GM19035 (cell line): ENCODE measurements around the gene NUDT6.

Source experiments
- ATAC-seq: cut with Tn5 transposase; IDR thresholded peaks from one replicate; pipeline ENCODE4 v1.9.1; 2021; ENCODE audit not compliant: unreplicated experiment

The NUDT6 gene

DNA sequence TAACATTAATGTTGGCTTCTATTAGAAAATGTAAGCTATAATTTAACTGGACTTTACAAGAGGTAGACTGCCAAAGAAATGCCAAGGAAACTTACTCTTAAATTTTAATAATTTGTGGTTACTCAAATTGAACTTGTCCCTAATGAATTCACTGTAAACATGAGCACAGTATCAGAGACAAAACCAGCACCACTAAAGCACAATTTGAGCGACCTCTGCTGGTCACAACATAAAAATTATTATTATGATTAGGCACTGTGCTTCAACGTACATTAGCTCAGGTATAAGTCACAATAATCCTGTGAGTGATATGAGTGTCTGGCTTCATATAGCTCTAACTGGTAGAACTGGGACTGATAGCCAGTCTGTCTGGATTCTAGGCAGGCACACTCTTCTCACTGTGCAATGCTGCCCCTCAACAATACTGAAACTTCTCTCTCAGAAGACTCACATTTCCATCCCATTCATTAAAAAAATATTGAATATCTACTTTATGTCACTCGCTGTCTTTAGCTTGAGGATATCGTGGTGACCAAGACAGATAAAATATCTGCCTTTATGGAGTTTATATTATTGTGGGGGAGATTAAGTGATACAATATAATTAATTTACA is 8.0 kb downstream of the NUDT6 start:
- ATAC-seq = peak; percentile 95

DNA sequence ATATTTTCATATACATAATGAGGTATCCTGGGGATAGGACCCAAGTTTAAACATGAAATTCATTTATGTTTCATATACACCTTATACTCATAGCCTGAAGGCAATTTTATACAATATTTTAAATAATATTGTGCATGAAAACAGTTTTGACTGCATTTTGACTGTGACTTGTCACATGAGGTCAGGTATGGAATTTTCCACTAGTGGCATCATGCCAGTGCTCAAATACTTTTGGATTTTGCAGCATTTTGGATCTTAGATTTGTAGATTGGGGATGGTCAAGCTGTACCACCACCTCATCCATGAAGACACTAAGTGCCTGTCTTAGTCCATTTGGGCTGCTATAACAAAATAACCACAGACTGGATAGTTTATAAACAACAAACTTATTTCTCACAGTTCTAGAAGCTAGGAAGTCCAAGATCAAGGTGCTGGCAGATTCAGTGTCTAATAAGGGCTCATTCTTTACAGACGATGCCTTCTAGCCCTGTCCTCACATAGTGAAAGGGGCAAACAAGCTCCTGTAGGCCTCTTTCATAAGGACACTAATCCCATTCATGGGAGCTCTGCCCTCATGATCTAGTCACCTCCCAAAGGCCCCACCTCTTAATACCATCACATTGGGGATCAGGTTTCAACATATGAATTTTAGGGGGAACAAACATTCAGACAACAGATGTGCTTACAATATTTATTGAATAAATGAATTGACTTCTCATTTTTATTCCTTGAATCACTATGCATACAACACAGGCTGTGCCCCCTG is 9.4 kb downstream of the NUDT6 start:
- ATAC-seq = no peak

DNA sequence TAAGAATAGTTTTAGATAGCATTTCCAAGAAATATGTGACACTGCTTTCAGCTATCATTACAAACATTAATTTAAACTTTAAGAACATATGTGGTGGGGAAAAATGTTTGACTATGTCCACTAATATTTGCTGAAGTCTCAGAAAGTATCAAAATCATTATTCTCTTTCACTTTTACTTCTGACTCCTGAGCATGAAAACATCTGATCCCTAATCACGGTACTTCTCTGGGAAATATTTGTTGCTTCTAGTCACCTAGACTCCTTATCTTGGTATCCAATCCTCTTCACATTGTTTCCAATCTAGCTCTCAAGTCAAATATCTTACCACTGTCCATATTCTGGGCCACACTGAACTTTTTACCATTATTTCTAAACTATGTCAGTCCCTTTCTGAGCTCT is 10.8 kb downstream of the NUDT6 start:
- ATAC-seq = no peak

DNA sequence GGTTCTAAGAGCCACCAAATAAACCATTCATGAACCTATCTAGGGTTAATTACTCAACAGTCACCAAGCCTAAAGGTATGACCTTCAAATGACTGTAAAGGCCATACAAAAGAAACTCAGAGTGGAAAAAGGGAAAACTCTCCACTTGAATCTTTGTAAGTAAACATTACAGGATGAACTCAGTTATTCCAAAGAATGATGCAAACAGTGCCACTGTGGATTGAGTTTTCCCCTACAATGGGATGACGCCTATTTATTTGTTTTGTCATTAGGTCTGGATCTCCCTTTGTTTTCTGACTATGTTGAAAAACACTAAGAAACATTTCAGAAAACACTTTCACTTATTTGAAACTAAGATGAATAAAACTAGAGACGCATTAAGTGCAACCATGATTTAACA is 12.7 kb downstream of the NUDT6 start:
- no peak for ATAC-seq

DNA sequence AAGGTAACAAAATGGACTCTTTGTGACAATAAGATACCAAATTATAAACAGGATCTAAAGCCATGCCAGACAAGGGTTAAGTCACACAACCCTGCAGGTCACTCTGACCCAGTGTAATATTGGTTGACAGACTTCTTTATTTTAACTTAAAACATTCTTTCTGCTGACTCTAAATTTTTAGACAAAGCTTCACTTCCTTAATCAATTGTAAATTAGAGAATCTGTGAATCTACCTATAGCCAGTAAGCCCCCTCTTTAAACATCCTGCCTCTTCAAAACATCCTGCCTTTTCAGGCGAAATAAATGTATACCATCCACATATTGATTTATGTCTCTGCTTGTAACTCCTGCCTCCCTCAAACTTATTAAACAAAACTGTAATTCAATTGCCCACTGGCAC is 14.2 kb downstream of the NUDT6 start:
- no peak for ATAC-seq

DNA sequence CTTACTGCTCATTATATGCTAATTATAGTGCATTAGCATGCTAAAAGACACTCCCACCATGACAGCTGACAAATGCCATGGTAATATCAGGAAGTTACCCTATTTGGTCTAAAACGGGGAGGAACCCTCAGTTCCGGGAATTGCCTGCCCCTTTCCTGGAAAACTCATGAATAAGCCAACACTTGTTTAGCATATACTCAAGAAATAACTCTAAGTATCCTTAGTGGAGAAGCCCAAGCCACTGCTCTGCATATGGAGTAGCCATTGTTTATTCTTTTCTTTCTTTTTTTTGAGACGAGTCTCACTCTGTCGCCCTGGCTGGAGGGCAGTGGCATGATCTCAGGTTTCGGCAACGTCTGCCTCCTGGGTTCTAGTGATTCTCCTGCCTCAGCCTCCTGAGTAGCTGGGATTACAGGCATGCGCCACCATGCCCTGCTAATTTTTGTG is 15.5 kb downstream of the NUDT6 start:
- ATAC-seq = no peak

DNA sequence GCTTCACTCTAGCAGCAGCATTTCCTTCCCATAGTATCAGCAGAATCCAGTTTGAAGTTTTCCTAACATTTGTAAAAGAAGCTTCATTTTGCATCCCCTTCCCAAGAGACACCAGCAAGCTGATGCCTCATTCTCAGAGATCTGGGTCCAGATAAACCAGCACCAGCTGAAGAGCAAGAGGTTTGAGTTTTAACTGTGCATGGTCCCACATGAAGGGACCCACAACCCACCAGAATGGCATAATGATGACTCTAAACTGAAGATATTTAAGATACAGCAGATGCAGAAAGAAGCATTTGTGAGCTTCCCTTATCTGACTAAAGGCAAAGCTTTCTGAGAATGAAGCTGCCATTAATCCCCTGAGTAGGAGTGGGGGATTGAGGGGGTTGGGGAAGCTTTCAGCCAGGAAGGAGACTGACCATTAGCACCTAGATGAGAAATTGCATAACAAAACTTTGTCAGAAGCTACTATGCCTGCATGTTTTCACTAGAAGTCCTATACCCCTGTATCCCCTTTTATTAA is 18.6 kb downstream of the NUDT6 start:
- no peak for ATAC-seq

DNA sequence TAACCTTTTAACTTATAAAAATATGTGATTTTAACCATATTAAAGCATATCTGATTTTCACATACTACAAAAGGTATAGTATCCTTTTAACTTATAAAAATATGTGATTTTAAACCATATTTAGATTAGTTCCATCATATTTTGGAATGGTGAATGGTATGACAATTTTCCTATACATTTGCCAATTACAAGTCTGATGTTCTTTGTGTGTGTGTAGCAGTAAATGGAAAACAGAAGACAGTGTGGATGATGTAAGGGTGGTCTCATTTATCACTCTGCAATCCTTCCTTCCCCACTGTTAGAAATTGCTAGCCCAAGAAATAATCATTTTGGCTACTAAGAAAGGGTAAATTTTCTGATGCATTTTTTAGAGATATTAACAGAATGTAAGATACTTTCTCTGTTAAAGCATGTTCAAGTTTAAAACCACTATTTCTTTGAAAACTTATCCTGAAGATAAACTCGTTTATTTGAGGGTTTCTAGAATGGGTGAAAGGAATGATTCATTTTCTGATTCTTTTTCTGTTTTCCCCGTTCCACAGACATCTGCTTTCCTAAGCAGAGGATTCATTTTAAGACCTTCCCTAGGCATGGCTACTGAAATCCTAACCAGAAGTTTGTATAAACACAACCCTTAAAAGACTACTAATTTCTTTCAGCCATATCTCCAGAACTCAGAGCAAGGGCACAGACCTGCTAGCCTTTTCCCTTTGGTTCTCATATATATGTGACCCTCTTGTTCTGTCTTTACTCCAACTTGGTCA is 21.0 kb downstream of the NUDT6 start:
- ATAC-seq = no peak

DNA sequence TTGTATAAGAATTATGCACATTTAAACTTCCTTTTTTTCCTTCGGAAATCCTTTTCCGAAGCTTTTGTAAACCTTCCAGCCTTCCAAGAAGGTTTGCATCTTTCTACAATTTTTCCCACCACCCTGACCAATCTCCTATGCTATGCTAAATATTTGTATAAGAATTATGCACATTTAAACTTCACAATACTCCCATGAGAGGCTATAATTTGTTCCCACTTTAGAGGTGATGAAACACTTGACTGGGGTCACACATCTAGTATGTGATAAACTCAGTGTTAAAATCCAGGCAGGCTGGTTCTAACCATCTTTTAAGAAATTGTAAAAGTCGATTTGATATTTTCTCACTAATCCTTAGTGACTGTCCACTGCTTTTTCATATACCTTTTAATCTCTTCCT is 22.1 kb downstream of the NUDT6 start:
- no peak for ATAC-seq

DNA sequence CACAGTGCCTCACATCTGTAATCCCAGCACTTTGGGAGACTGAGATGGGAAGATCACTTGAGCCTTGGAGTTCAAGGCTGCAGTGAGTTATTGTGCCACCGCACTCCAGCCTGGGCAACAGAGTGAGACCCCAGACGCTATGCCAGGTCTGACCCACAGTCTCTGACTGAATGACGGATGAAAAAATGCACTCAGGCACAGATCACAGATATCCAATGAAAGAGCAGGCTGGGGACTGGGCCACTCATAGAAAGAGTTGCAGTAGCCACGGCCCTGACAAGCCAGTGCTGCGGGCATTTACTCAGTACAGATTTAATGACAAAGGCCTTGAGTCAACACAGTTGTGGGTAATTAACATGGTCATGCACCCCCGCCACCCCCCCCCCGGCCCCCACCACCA is 22.7 kb downstream of the NUDT6 start:
- no peak for ATAC-seq

DNA sequence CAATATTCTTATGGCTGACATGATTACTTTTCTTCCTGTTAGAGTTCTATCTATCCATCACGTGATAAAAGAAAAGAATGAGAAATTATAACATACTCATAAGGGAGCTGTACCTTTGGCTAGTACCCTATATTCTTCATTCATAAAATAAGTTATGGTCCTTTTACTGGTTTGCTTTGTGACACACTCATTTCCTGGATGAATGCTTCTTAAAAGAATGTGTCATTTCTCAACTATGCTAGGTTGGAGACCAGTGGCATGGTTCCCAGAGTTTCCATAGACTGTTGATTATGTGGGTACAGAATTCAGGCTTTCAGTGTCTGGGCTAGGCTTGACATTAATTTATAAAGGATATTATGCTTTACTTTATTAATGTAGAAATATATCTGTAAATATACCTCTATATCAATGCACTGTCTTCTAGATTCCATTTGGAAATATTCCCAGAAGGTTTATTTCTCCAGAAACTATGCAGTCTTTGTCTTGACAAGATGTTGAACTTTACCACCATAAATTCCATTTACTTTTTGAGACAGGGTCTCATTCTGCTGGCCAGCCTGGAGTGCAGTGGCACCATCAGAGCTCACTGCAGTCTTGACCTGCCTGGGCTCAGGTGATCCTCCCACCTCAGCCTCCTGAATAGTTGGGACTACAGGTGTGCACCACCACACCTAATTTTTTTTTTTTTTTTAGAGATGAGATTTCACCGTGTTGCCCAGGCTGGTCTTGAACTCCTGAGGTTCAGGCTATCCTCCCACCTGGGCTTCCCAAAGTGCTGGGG is 23.8 kb downstream of the NUDT6 start:
- ATAC-seq = no peak

DNA sequence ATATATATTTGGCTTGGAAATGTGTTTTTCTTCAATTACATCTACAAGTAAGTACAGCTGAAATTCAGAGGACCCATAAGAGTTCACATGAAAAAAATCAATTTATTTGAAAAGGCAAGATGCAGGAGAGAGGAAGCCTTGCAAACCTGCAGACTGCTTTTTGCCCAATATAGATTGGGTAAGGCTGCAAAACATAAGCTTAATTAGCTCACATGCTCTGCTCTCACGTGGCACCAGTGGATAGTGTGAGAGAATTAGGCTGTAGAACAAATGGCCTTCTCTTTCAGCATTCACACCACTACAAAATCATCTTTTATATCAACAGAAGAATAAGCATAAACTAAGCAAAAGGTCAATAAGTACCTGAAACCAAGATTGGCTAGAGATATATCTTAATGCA is 26.1 kb downstream of the NUDT6 start:
- ATAC-seq = no peak

DNA sequence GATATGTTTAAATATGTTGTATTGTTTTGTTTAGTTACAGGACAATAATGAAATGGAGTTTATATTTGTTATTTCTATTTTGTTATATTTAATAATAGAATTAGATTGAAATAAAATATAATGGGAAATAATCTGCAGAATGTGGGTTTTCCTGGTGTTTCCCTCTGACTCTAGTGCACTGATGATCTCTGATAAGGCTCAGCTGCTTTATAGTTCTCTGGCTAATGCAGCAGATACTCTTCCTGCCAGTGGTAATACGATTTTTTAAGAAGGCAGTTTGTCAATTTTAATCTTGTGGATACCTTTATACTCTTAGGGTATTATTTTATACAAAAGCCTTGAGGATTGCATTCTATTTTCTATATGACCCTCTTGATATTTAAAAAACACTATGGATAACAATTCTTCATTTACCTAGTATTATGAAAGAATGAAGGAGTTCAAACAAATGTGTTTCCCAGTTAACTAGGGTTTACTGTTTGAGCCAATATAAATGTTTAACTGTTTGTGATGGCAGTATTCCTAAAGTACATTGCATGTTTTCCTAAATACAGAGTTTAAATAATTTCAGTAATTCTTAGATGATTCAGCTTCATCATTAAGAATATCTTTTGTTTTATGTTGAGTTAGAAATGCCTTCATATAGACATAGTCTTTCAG is 26.9 kb downstream of the NUDT6 start:
- ATAC-seq = no peak

DNA sequence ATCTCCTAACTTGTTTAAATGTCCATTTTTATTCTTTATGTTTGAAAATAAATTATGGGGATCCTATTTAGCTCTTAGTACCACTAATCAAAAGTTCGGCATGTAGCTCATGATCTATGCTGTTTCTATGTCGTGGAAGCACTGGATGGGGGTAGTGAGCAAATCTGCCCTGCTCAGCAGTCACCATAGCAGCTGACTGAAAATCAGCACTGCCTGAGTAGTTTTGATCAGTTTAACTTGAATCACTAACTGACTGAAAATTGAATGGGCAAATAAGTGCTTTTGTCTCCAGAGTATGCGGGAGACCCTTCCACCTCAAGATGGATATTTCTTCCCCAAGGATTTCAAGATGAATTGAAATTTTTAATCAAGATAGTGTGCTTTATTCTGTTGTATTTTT is 27.6 kb downstream of the NUDT6 start:
- ATAC-seq = no peak

DNA sequence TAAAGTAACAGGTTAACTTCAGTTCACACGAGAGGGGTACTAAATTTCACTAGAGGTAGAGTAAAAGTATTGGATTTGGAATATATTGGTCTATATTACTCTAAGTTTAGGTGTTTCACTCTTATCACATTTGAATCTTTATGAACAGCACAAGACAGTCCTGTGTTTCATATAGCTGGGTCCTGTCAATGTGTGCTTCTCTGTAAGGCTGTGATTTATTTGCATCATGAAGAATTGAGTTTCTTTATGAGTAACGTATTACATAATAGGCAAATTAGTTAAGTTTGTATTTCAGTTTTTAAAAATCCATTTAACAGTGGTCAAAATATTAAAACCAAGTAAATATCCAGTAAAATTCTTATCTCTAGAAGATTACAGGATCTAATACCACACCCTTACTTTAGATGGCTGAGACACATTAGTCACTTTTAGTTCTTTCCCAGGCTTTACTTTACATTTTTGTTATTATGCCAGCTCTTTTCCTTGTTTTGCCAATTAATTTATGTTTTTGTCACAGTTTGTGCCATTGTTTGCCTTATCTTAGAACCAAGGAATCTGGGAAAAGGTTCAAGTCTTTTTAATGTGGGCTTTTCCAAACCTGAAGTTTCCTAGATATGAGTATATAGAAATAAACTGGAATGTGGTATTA is 32.1 kb downstream of the NUDT6 start:
- peak; percentile 52 for ATAC-seq

DNA sequence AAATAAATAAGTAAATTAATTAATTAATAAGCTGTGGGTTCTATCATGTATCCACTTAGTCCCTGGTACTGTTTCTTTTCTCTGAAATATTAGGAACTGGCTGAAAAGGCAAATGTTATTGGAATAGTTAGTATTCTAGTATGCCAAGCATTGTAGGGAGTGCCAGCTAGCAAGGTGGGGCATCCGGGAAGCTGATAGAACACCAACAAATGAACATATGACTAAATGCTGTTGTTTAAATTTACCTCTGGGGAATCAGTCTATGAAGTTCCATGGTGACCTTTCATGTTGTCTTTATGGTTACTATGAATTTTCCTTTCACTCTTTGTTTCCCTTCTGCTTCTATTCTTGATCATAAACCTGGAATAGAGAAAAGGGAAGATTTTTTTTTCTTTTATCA is 32.7 kb downstream of the NUDT6 start:
- no peak for ATAC-seq

DNA sequence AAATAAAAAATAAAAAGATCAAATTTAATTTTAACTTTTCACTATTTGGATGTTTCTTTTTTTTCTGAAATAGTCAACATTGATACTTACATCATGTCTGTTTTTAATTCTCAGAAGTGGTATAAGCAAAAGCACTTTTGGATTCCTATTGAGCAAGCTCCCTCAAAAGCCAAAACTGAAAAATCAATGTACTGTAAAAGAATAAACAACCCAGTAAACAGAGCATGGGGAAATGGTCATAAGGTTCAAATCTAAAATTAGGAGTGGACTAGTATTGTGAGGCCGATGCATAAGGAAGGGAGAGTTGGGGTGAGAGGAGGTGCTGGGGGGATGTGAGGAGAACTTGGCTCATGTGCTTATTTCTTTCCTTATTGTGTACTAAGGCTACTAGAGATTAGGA is 37.9 kb downstream of the NUDT6 start:
- no peak for ATAC-seq

DNA sequence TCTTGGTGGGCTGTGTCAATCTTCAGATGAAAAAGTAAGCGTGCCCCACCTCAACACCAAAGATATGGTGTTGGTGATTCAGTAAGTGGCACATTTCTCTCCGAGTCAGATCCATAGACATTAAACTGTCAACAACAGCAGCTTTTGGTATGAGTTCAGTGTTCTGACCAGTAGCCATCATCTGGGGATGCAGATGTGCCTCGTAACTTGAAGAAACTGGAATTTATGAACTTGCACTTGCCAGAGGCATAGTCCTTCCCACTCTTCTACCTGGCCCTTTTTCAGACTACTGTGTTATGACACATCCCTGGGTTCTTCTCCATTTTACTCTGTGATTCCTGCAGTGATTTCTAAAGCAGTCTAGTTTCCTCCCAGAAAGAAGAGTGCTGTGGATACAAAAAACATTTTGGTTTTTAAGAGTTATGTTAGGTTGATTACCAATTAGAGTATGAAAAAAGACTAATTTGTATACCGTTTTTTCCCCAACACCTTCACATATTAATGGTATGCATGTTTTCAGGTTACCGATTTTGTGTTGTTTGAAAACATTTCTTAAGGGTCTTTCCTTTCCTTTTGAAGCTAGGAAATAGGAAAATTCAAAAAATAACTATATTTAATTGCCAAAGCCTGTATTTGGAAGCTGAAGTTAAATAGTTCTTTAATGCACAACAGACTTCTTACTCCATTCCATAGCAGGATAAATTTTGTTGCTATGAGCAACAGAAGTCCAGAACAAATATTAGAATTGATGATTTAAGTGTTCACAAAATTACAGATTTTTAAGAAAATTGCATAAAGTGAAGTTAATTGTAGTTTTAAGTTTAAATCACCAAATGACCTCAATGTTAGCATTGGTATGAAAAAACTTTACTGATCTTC is 39.3 kb downstream of the NUDT6 start:
- no peak for ATAC-seq

DNA sequence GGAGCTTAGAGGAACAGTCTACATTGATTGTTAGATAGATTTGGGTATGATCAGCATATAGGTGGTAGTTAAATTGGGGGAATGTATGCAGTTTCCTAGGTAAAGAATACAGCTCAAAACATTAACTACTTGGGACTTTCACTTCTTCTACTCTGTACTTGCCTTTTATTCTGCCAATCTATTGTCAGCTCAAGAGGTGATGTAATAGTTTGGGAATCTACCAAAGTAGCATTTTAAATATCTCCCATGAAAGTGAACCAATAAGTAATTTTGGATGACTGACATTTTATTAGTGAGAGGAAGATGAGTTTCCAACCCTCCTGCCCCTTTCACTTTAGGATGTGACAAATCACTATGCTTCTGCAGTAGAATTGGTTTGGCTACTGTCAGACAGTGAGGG is 43.4 kb downstream of the NUDT6 start:
- ATAC-seq = no peak
